GM18867 (cell line): ENCODE results near the gene SGO2.
"Not testable (repeated sequence)": the region's sequence is repeated elsewhere in the genome, so short reads cannot be mapped to it uniquely, and the experiment has no call there.

Source experiments
- ATAC-seq: cut with Tn5 transposase; IDR thresholded peaks from one replicate; pipeline ENCODE4 v1.9.1; 2021; ENCODE audit warnings: mild to moderate bottlenecking, moderate library complexity; ENCODE audit not compliant: unreplicated experiment

SGO2 gene

GRCh38 chr2:200593905-200594304, 67.9 kb downstream of the SGO2 start:
- no peak for ATAC-seq

DNA sequence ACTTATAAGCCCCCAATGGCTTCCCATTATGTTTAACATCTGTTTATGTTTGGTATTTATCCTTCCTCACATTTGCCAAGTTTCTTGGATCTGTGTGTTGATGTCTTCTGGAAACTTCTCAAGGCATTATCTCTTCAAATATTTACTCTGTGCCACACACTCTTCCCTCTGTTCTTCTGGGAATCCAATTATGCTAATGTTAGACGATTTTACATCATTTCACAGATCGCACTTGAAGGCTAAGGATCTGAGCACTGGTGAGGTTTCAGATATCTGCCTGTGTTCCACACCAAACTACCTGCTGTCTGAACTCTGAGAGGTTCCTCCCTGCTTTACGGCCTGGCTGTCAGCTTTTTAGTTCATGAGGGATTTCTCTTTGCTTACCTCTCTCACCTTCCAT, 69.9 kb downstream of the SGO2 start:
- no peak for ATAC-seq

DNA sequence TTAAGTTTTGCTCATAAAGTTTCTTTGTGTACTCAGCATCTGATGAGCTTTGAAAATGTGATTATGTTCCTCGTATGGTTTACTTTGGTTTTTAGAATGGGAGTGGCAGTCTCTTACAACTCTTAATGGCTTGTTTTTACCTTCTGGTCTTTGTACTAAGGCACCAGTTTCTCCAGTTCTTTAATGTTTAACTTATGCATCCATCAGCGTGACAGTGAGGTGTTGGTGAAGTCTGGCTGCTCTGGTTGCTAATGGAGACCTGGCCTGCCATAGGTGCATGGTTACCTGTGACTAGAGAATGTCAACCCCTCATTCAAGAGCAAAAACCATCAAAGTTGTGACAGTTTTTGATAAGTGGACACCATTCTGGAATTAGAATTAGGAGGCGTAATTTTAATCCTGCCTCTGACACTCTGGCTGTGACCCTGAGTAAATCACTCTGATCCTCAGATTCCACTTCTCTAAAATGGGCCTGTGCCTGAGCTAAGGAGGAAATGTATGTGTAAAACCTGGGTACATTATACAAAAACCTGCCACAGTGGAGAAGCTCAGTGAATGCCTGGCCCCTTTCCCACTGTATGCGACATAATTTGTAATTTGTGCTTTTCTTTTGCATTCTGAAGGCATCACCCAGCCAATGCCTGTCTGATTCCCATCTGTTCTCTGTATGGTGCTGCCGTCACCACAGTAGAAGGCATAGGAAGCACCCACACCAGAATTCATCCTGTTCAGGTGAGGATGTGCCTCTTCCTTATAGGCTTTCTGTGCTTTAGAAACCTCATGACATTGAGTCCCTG, 71.0 kb downstream of the SGO2 start:
- no peak for ATAC-seq

DNA sequence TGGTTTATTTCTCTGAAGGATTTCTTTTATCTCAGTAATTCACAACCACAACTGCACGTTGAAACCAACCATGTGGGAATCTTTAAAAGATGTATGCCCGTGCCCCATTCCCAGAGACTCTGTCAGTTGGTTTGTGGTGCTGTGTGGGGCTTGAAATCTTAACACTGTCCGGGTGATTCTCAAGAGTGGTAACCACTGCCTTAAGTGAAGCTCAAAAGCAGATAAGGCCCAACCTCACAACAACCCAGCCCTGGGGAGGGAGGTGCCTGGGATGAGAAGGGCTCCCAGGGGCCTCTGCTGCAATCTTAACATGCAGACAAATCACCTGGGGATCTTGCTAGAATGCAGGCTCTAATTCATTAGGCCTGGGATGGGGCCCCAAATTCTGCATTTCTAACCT, 73.2 kb downstream of the SGO2 start:
- ATAC-seq = no peak

- no peak for ATAC-seq
Observed at GRCh38 chr2:200600549-200601225, 74.7 kb downstream of the SGO2 start.

DNA sequence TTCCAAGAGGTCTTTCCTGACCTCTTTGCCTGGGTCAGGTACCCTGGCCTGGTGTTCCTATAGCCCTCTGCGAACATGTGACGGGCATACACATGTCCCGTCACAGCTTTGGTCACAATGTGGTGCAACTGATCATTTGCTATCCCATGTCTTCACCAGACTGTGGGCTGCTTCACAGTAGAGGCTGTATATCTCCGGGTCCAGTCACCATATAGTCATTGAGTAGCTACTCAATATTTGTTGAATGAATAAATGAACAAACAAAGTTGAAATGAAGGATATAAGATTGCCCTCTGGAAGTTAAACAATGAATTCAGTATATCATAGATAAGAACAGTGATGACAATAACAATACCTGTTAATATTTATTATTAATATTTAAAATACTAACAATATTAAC, 76.6 kb downstream of the SGO2 start:
- ATAC-seq = no peak

DNA sequence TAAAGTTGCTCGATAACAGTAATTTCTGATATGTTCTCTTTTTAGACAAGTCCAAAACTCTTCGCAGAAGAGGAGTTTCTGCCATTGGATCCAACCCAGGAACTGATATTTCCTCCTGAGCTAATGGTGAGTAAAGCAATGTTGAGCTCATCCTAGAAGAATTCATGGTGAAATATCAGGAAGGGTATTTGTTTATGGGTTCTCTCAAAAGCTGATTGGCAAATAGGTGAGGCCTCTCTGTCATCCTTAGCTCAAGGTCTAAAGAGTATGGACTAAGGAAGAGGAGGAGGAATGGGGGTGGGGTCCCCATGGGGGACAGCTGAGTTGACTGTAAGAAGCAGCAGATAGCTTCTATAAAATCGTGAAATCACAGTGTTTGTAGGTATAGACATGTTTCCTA, 78.0 kb downstream of the SGO2 start:
- no peak for ATAC-seq

GRCh38 chr2:200604571-200605255, 78.7 kb downstream of the SGO2 start:
- no peak for ATAC-seq

DNA sequence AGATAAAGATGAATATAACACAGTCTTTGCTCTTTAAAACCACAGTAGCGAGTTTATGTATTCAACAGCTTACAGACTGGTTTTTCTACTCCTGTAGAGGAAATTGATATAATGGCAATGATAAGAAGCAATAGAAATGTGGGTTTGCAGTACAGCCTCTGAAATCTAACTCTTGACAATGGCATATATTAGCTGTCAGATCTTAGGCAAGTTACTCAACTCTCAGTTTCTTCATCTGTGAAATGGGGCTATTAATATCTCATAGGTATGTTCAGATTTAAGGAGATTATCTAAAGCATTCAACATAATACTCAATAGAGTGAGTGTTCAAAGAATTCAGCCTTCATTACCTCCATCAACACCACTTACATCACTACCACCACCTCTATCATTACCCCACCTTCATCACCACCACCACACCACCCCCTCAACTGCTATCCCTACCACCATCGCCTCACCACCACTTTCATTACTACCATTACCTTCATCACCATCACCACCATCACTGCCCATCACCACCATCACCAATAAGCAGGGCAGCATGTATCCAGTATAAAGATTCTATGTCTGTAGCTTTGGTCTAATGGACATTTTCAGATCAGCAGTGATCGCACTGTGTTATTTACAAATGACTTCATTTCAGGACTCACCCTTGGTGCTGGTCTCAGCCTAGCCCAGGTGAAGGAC, 82.5 kb downstream of the SGO2 start:
- no peak for ATAC-seq

DNA sequence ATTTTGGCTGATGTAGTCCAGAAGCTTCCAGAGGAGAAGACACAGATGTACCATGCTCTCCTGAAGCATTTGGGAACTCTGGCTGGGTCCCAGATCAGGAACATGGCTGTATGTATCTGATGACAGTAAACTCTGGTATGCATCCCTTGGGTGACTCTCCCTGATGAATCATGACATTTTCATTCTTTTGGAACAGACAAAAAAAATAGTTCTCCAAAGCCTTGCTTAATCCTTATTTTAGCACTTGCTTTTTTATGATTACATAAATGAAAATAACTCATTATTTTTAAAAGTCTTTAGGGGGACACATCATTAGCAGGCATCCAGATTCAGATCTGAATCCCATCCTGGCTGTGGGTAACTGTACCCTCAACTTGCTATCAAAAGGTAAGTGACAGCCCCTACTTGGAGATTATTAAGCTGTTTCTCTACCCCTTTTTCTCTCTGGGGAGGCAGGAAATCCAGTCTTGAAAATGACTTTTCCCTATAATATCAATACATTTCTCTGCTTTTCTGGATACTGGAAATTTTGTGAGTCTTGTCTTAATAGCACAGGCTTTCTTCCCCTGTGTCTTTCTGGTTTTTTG, 83.1 kb downstream of the SGO2 start:
- no peak for ATAC-seq

GRCh38 chr2:200610217-200610616, 84.2 kb downstream of the SGO2 start:
- not testable (repeated sequence) for ATAC-seq

DNA sequence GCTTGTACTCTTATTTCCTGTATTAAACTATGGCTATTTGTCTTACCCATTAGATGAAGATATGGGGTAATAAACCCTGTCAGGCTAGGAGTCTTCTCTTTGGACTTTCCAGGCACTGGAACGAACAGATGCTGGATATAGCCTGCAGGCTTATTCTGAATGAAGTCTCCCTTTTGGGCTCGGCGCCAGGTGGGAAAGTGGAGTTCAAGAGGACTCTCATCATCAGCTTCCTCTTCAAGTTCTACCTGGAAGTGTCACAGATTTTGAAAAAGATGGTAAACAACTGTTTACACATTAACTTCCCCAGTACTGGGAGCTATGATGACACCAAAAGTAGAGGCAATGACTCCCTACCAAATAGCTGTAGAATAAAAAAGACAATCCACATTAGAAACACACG, 87.7 kb downstream of the SGO2 start:
- no peak for ATAC-seq

DNA sequence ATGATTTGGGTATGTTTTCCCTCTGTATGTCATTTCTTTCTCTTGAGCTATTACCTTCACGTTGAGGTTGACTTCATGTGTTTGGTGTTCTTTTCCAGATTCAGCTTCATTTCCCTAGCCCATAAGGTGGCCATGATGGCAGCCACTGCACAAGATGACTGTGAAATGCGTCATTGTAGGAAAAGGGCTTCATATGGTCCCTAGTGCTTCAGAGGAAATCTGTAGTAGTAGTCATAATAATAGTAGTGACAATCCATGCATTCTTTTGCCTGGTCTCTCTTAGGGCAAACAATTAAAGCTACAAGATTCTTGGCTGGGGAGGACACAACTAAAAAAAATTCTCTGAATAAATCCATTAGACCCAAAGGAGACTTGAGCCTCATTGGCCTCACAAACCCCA, 88.2 kb downstream of the SGO2 start:
- no peak for ATAC-seq

- no peak for ATAC-seq
Observed at GRCh38 chr2:200615247-200615646, 89.2 kb downstream of the SGO2 start.

DNA sequence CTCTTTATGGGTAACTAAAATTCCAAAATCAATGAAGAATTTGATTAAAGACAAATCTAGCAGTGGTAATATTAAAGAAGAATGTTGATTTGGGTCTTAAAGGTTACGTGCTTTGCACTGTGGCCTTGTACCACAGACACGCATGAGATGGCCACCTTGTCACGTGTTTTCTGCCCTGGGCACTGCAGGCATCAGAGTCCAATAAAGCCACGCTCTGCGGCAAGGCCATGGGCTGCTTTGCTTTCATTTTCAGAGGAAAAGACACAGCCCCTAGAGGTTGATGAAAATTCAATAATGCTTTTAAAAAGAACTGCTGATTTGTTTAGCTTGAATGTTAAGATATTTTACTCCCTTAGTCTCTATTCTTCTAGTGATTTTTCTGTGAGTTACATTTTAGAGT, 90.2 kb downstream of the SGO2 start:
- peak; percentile 64 for ATAC-seq

DNA sequence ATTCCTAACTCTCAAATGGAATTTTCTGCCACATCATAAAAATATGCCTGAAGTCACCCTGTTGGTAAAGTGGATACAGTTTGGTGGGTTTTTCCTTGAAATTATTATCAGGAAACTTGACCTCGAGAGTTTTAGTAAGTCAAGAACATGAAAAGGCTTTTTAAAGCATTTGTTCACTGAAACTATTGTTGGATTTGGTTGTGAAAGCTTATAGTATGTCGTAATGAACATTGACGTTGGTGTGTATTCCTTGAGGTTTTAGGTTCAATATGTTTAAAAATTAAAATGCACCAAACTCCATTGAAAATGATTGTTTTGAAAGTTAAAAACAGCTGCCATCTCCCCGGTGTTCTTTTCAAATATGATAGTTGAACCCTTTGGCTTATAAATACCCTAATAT, 90.6 kb downstream of the SGO2 start:
- no peak for ATAC-seq

- no peak for ATAC-seq
Observed at GRCh38 chr2:200617156-200618053, 91.4 kb downstream of the SGO2 start.

GRCh38 chr2:200618054-200618419, 92.0 kb downstream of the SGO2 start:
- ATAC-seq = no peak

DNA sequence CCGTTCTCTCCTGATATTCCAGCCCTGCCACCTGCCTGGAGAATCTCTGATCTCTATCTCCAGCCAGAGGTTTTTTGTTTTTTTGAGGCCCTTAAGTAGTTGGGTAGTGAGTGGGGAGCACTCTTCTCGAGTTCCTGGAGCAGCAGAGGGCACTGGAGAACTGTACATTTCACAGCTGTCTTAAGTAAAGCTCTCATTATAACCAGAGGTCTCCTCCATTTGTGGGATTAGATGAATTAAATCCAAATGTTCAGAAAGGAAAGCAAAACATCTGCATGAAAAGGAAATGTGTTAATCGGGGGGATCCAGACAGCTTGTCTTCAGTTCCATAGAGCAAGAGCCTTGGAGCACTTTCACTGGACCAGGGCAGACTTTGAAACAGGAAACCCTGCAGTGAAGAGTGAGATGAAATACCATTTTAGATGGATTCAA, 92.6 kb downstream of the SGO2 start:
- ATAC-seq = no peak

DNA sequence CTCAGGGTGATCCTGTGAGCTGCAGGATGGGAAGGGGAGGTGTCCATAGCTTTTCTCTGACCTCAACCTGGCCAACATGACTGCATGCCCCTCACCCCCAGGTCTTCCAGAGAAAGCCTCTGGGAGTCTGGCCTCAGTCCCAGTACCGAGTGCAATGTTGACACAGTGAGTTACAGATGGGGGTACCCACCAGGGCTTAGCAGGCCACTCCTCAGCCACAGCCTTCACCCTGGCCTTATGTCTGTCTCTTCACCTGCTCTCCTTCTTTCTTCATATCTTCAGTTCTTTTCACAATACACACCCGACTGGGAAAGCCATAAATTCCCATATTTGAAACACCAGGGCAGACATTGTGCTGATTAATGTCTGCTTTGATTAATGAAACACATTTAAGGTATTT, 93.3 kb downstream of the SGO2 start:
- ATAC-seq = no peak
